ENCODE measurements around the gene LCNL1. TPM values are rescaled to one million over a fixed set of nuclear protein-coding genes. Genes with fewer than 3 reads are reported as not detected.

Gene LCNL1
- total and polyA plus RNA-seq, 2 of the 13 experiments (the other 11 are each of a cell fraction or from before 2014, with no cell fraction given) = not detected

DNA sequence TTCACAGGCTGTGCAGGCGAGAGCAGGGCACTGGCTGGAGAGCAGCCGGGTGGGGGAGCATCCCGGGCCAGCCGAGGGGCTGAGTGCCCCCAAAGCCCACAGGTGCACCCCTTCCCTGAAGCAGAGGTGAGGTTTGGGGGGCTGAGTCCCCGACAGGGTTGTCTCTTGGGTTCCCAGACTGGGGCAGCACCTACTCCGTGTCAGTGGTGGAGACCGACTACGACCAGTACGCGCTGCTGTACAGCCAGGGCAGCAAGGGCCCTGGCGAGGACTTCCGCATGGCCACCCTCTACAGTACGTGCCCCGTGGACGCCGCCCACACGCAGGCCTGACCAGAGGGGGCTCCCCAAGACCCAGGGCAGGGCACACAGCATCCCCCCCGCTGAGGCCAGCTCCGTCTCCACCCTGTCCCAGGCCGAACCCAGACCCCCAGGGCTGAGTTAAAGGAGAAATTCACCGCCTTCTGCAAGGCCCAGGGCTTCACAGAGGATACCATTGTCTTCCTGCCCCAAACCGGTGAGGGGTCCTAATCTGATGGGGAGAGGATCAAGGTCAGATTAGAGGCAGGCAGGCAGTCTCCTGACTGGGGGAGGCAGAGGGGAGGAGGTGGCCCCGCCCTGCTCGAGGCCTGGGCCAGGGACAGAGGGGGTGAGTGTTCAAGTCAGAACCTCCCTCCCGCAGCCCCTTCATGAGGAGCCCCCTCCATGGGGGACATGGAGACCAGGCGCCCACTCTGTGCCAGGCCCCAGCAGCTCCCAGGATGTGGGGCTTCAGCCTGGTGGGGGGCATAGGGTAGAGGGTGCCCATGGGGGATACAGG lies 2.8 kb upstream of the LCNL1 start:
- intact Hi-C loops (cut with micrococcal nuclease; ENCODE audit: unreplicated experiment) = no loop called here
- ATAC-seq = peak; percentile 16
- H3K4me2 ChIP-seq (ENCODE audit: low read depth, low read length) = peak overlapping the region; percentile 51
- no peaks in the 10 kb centered on the region for H3K36me3 ChIP-seq (replicated peaks in 1 of 2; ENCODE audit: control insufficient read depth in 1 of 2, insufficient read depth in 2 of 2, low read length in 2 of 2)
- H3K4me3 ChIP-seq (replicated peaks in 1 of 3; ENCODE audit: insufficient read depth in 1 of 3, low read depth in 2 of 3, low read length in 3 of 3) = peak overlapping the region in 2 of 3 experiments; percentile 18 to 34; a peak in 3 of 6 replicates
- no peaks in the 10 kb centered on the region for H3K79me2 ChIP-seq (ENCODE audit: insufficient read depth, low read length)
- ChIA-PET CTCF (ENCODE audit: low intra/inter-chr PET ratio, low total read pairs) (no interaction called here), POLR2A (interaction anchor here (2.3 kb wide), 1 partner anchor 12 kb away, joined by 13 read pairs; the partner anchor contains the start of gene PAXX)
- peaks cover 8 to 60% of the 10 kb centered on the region in 2 experiments for H3K27me3 ChIP-seq (ENCODE audit: control insufficient read depth in 1 of 2, insufficient read depth in 2 of 2, low read length in 2 of 2)
- in situ Hi-C loops (cut with HindIII; ENCODE audit: extremely low pct_ligation_motif_present, low pct_unique_long_range_greater_than_20kb) = no loop called here
- no TSS peak for BruUV-seq (replicated peaks)
- FAIRE-seq = no peak
- peak overlapping the region; percentile 6 for H2AFZ ChIP-seq (ENCODE audit: low read length)
- DNase-seq (ENCODE audit: low spot score) = peak; percentile 59
- H3K9me3 ChIP-seq (ENCODE audit: low read length) = no peaks in the 10 kb centered on the region
- H4K20me1 ChIP-seq (ENCODE audit: insufficient read depth, low read length) = no peaks in the 10 kb centered on the region
- peak overlapping the region; percentile 23; the same call in 1 of the 2 replicates for H3K9ac ChIP-seq (ENCODE audit: insufficient read depth, low read depth, low read length)
- peaks cover 39% of the 10 kb centered on the region for H3K4me1 ChIP-seq (ENCODE audit: insufficient read depth, low read length)
- 40% methylated on average over 1 of the region's 26 CpGs for WGBS (ENCODE audit: low lambda C conversion rate)
- no peak overlapping the region for H3K27ac ChIP-seq (ENCODE audit: extremely low read length, insufficient read depth, low read length)
- TF ChIP-seq, protein P1, sequence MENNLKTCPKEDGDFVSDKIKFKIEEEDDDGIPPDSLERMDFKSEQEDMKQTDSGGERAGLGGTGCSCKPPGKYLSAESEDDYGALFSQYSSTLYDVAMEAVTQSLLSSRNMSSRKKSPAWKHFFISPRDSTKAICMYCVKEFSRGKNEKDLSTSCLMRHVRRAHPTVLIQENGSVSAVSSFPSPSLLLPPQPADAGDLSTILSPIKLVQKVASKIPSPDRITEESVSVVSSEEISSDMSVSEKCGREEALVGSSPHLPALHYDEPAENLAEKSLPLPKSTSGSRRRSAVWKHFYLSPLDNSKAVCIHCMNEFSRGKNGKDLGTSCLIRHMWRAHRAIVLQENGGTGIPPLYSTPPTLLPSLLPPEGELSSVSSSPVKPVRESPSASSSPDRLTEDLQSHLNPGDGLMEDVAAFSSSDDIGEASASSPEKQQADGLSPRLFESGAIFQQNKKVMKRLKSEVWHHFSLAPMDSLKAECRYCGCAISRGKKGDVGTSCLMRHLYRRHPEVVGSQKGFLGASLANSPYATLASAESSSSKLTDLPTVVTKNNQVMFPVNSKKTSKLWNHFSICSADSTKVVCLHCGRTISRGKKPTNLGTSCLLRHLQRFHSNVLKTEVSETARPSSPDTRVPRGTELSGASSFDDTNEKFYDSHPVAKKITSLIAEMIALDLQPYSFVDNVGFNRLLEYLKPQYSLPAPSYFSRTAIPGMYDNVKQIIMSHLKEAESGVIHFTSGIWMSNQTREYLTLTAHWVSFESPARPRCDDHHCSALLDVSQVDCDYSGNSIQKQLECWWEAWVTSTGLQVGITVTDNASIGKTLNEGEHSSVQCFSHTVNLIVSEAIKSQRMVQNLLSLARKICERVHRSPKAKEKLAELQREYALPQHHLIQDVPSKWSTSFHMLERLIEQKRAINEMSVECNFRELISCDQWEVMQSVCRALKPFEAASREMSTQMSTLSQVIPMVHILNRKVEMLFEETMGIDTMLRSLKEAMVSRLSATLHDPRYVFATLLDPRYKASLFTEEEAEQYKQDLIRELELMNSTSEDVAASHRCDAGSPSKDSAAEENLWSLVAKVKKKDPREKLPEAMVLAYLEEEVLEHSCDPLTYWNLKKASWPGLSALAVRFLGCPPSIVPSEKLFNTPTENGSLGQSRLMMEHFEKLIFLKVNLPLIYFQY (CRISPR knock-in tag; IDR thresholded peaks at IDR 0.05; ENCODE audit: borderline replicate concordance) = no peak
- TF ChIP-seq ZNF788 (CRISPR knock-in tag; IDR thresholded peaks at IDR 0.05; ENCODE audit: borderline replicate concordance) (no peak), ATF1 (CRISPR knock-in tag; IDR thresholded peaks at IDR 0.05) (no peak)
- TF ChIP-seq, protein P2, sequence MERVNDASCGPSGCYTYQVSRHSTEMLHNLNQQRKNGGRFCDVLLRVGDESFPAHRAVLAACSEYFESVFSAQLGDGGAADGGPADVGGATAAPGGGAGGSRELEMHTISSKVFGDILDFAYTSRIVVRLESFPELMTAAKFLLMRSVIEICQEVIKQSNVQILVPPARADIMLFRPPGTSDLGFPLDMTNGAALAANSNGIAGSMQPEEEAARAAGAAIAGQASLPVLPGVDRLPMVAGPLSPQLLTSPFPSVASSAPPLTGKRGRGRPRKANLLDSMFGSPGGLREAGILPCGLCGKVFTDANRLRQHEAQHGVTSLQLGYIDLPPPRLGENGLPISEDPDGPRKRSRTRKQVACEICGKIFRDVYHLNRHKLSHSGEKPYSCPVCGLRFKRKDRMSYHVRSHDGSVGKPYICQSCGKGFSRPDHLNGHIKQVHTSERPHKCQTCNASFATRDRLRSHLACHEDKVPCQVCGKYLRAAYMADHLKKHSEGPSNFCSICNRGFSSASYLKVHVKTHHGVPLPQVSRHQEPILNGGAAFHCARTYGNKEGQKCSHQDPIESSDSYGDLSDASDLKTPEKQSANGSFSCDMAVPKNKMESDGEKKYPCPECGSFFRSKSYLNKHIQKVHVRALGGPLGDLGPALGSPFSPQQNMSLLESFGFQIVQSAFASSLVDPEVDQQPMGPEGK (CRISPR knock-in tag; IDR thresholded peaks at IDR 0.05) = peak; percentile 83
- TF ChIP-seq, protein P3, sequence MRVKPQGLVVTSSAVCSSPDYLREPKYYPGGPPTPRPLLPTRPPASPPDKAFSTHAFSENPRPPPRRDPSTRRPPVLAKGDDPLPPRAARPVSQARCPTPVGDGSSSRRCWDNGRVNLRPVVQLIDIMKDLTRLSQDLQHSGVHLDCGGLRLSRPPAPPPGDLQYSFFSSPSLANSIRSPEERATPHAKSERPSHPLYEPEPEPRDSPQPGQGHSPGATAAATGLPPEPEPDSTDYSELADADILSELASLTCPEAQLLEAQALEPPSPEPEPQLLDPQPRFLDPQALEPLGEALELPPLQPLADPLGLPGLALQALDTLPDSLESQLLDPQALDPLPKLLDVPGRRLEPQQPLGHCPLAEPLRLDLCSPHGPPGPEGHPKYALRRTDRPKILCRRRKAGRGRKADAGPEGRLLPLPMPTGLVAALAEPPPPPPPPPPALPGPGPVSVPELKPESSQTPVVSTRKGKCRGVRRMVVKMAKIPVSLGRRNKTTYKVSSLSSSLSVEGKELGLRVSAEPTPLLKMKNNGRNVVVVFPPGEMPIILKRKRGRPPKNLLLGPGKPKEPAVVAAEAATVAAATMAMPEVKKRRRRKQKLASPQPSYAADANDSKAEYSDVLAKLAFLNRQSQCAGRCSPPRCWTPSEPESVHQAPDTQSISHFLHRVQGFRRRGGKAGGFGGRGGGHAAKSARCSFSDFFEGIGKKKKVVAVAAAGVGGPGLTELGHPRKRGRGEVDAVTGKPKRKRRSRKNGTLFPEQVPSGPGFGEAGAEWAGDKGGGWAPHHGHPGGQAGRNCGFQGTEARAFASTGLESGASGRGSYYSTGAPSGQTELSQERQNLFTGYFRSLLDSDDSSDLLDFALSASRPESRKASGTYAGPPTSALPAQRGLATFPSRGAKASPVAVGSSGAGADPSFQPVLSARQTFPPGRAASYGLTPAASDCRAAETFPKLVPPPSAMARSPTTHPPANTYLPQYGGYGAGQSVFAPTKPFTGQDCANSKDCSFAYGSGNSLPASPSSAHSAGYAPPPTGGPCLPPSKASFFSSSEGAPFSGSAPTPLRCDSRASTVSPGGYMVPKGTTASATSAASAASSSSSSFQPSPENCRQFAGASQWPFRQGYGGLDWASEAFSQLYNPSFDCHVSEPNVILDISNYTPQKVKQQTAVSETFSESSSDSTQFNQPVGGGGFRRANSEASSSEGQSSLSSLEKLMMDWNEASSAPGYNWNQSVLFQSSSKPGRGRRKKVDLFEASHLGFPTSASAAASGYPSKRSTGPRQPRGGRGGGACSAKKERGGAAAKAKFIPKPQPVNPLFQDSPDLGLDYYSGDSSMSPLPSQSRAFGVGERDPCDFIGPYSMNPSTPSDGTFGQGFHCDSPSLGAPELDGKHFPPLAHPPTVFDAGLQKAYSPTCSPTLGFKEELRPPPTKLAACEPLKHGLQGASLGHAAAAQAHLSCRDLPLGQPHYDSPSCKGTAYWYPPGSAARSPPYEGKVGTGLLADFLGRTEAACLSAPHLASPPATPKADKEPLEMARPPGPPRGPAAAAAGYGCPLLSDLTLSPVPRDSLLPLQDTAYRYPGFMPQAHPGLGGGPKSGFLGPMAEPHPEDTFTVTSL (CRISPR knock-in tag; IDR thresholded peaks at IDR 0.05; ENCODE audit: borderline replicate concordance) = no peak
- TF ChIP-seq, protein P4, sequence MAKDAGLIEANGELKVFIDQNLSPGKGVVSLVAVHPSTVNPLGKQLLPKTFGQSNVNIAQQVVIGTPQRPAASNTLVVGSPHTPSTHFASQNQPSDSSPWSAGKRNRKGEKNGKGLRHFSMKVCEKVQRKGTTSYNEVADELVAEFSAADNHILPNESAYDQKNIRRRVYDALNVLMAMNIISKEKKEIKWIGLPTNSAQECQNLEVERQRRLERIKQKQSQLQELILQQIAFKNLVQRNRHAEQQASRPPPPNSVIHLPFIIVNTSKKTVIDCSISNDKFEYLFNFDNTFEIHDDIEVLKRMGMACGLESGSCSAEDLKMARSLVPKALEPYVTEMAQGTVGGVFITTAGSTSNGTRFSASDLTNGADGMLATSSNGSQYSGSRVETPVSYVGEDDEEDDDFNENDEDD (CRISPR knock-in tag; IDR thresholded peaks at IDR 0.05; ENCODE audit: borderline replicate concordance) = no peak
